HCT116 (cell line): Measurements from ENCODE around the gene CINP.

Source experiments
- CTCF ChIP-seq, 3 experiments: fragments of 200-600 bp in 1 of 3; sonication (generic) in 1 of 3; IDR thresholded peaks in 2 of 3; conservative IDR thresholded peaks in 1 of 3; 2 replicates each; pipeline ENCODE4 v1.5.1; 2012 to 2017; ENCODE audit warnings: low read depth in 2 of 3, low read length in 2 of 3, antibody characterized with exemption in 1 of 3, borderline replicate concordance in 1 of 3, control low read depth in 1 of 3, mild to moderate bottlenecking in 1 of 3, mixed read lengths in 1 of 3, mixed run types in 1 of 3, moderate library complexity in 1 of 3; ENCODE audit not compliant: insufficient read depth in 1 of 3
- EZH2 ChIP-seq: fragments of 200-600 bp; sonication (generic); IDR thresholded peaks from 2 replicates; pipeline ENCODE4 v1.6.1; 2017; ENCODE audit warnings: antibody characterized with exemption, mixed run types
- EZH2phosphoT487 ChIP-seq: fragments of 200-600 bp; IDR thresholded peaks from 2 replicates; pipeline ENCODE4 v1.6.1; 2018; ENCODE audit warnings: antibody characterized with exemption, borderline replicate concordance
- MAX ChIP-seq: IDR thresholded peaks from 2 replicates; pipeline ENCODE4 v1.6.1; 2012
- POLR2A ChIP-seq: IDR thresholded peaks from 2 replicates; pipeline ENCODE4 v1.7.0; 2011; ENCODE audit warnings: borderline replicate concordance; ENCODE audit not compliant: insufficient read depth, insufficient read length; ENCODE audit errors: extremely low read depth
- POLR2AphosphoS5 ChIP-seq: IDR thresholded peaks from 2 replicates; pipeline ENCODE4 v1.6.1; 2011; ENCODE audit warnings: mild to moderate bottlenecking, low read depth, low read length, moderate library complexity
- RAD21 ChIP-seq: IDR thresholded peaks from 2 replicates; pipeline ENCODE4 v1.6.1; 2012; ENCODE audit warnings: low read depth, mild to moderate bottlenecking
- YY1 ChIP-seq: IDR thresholded peaks from 2 replicates; pipeline ENCODE4 v1.6.1; 2011; ENCODE audit warnings: low read length, low read depth, moderate library complexity, mild to moderate bottlenecking; ENCODE audit not compliant: insufficient replicate concordance; ENCODE audit errors: extremely low read depth
- TF ChIP-seq, protein P1 (sequence below): IDR thresholded peaks from 2 replicates; pipeline ENCODE4 v1.6.1; 2012

DNA sequence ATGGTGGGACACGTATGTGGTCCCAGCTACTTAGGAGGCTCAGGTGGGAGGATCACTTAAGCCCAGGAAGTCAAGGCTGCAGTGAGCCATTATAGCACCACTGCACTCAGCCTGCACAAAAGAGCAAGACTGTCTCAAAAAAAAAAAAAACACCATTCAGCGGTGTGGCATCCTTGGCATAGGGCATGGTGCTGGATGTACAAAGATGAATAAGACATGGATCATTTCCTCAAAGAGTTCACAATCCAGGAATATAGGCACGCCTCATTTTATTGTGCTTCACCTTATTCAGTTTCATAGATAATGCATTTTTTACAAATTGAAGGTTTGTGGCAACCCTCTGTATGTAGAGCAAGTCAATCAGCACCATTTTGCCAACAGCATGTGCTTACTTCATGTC, 6.4 kb downstream of the CINP start:
- no peak for TF ChIP-seq CTCF (IDR thresholded peaks at IDR 0.05 in 2 of 3, conservative IDR thresholded peaks at IDR 0.05 in 1 of 3; ENCODE audit: borderline replicate concordance in 1 of 3, insufficient read depth in 1 of 3, low read depth in 2 of 3, low read length in 2 of 3)
- no peak for TF ChIP-seq MAX
- no peak for TF ChIP-seq POLR2AphosphoS5
- TF ChIP-seq EZH2phosphoT487, result no peak
- no peak for TF ChIP-seq RAD21
- no peak for TF ChIP-seq POLR2A
- no peak for TF ChIP-seq YY1
- TF ChIP-seq EZH2, result no peak
- TF ChIP-seq, protein P1, sequence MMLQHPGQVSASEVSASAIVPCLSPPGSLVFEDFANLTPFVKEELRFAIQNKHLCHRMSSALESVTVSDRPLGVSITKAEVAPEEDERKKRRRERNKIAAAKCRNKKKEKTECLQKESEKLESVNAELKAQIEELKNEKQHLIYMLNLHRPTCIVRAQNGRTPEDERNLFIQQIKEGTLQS, result no peak
